A549 treated with ZK216348 at 1 μM for 4 hours (cell line): Measurements from ENCODE around the gene CYP4F22. TPM values are rescaled to one million over a fixed set of nuclear protein-coding genes. Genes with fewer than 3 reads are reported as not detected.

Experiments used
- total RNA-seq: library from RNA; stranded (reverse); fragments of 200-300 nt; extraction: Qiagen RNA extraction; gene quantifications from 5 replicates; pipeline ENCODE4 v1.2.3, GENCODE V29; 2022; ENCODE audit warnings: low read depth

The CYP4F22 gene
- 0.09 to 0.21 TPM (median 0.13 TPM) in 4 of 5 replicates, not detected in the other for total RNA-seq

DNA sequence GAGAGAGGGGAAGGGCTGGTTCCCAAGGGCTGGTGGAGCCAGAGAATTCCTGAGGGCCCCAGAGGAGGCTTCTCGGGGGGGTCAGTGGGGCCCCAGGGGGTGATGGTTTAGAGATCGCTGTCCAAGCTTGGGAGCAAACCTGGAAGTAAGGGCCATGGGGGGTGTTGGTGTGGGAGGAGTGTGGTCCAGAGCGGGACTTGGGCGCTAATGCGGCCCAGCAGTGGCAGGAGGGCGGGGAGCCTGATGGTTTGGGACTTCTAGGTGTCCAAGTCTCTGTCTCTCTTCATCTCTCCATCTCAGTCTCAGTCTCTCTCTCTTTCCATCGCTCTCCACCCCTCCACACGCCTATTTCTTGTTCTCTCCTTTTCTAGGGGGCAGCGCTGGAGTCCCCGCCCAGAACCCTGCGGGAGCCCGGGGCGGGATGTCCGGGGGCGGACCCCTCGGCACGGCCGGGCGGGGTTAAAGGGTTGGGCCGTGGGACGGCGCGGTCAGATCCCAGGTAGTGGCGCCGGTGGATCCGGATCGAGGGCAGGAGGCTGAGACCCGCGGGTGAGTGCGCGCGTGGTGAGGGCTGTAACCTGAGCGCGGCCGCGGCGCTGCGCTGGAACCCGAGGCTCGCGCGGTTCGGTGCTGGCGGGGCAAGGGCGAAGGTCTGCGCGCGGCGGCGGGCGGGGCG lies at the start of gene CYP4F22:
Gene CYP4F22, plus strand, starts transcription at position 491 of the 676 bp plus-strand sequence. CDS start 16,812 bp downstream, outside the sequence.

GRCh38 chr19:15464394-15465385 lies 43.6 kb upstream of the CYP4F22 start, which contains the start of gene RASAL3:
RASAL3 (minus strand) TSS chr19:15464544; CDS start chr19:15464358, 186 bp downstream.

GRCh38 chr19:15479391-15480345 lies 28.7 kb upstream of the CYP4F22 start, which contains the start of gene PGLYRP2:
PGLYRP2 (minus strand) TSS chr19:15479501; CDS start chr19:15479371, 130 bp downstream.

Other genes with a start within 250 kb of the CYP4F22 start
- 20.2 to 35.6 TPM (median 29.3 TPM) in 5 replicates for gene BRD4, start 176.0 kb upstream of the CYP4F22 start, total RNA-seq
- gene AKAP8, start 128.7 kb upstream of the CYP4F22 start, total RNA-seq: 15.3 to 19.8 TPM (median 18.0 TPM) in 5 replicates
- 35.2 to 43.3 TPM (median 37.1 TPM) in 5 replicates for gene AKAP8L, start 89.5 kb upstream of the CYP4F22 start, total RNA-seq
- gene WIZ, start 58.6 kb upstream of the CYP4F22 start, total RNA-seq: 11.8 to 23.9 TPM (median 22.8 TPM) in 5 replicates
- not detected in 5 replicates for gene RASAL3, start 44.0 kb upstream of the CYP4F22 start, total RNA-seq
- gene PGLYRP2, start 29.0 kb upstream of the CYP4F22 start, total RNA-seq: not detected in 5 replicates
- gene CYP4F8, start 106.7 kb downstream of the CYP4F22 start, total RNA-seq: not detected in 5 replicates
- gene CYP4F3, start 132.4 kb downstream of the CYP4F22 start, total RNA-seq: 2.2 to 3.4 TPM (median 3.0 TPM) in 5 replicates
- 1.8 to 2.7 TPM (median 2.1 TPM) in 5 replicates for gene CYP4F12, start 164.6 kb downstream of the CYP4F22 start, total RNA-seq
- not detected in 5 replicates for gene OR10H2, start 219.5 kb downstream of the CYP4F22 start, total RNA-seq
- not detected in 5 replicates for gene OR10H3, start 229.5 kb downstream of the CYP4F22 start, total RNA-seq